NCI-H1694 (cell line): ENCODE measurements around the gene CLEC12A.
"Not testable (repeated sequence)": the region's sequence is repeated elsewhere in the genome, so short reads cannot be mapped to it uniquely, and the experiment has no call there.

Source experiments
- DNase-seq: peaks from one replicate; lab custom pipeline; 2025; lab: John Stamatoyannopoulos, UW

CLEC12A gene

DNA sequence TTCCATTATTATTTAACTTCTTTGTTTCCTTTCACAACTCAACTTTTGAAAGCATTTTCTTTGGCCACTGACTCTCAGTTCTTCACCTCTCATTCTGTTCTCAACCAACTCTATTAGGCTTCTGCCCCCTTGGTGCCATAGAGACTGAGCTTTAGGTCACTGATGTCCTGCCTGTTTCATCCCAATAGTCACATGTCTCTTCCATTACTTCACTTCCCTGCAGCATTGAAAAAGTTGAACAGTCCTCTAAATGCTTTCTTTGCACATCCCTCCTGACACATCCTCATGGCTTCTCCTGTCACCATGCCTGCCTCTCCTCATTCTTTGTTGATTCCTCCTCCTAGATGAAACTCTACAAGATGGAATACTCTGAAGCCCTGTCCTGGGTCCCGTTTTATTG, 2.7 kb downstream of the CLEC12A start:
- no peak for DNase-seq

DNA sequence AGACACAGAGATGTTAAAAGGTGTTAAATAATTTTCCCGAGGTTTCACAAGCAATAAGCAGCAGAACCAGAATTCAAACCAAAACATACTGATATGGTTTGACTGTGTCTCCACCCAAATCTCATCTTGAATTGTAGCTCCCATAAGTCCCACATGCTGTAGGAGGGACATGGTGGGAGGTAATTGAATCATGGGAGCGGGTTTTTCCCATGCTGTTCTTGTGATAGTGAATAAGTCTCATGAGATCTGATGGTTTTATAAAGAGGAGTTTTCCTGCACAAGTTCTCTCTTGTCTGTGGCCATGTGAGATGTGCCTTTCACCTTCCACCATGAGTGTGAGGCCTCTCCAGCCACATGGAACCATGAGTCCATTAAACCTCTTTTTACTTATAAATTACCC, 3.5 kb downstream of the CLEC12A start:
- not testable (repeated sequence) for DNase-seq

DNA sequence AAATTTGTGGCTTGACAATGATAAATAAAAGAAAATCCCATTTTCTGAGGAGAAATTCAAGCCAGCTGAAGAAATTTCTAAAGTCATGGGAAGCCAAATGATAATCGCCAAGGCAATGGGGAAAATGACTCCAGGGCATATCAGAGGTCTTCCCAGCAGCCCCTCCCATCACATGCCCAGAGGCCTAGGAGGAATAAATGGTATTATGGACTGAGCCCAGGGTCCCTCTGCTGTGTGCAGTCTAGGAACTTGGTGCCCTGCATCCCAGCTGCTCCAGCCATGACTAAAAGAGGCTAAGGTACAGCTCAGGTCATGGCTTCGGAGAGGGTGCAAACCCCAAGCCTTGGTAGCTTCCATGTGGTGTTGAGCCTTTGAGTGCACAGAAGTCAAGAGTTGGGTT, 4.4 kb downstream of the CLEC12A start:
- no peak for DNase-seq

DNA sequence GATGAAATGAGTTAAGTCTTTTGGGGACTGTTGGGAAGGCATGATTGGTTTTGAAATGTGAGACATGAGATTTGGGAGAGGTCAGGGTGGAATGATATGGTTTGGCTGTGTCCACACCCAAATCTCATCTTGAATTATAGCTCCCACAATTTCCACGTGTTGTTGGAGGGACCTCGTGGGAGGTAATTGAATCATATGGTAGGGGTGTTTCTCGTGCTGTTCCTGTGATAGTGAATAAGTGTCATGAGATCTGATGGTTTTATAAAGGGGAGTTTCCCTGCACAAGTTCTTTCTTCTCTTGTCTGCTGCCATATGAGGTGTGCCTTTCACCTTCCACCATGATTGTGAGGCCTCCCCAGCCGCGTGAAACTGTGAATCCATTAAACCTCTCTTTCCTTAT, 5.4 kb downstream of the CLEC12A start:
- DNase-seq = not testable (repeated sequence)

DNA sequence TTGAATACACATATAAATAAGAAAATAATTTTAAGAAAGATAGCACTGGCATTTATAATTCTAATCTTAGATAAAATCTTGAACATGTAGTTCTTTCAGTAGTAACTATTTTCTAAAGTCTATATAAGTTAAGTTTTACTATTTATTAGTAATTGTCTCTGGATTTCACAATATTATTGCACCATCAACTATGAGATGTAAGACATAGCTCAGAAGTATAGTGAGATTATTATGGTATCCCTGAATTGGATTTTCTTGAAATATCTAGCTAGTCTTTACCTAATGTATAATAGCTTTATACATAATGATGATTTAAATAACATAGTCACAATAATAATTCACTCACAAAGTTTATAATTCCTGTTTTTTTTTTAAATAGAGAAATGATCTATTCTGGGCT, 6.7 kb downstream of the CLEC12A start:
- no peak for DNase-seq

DNA sequence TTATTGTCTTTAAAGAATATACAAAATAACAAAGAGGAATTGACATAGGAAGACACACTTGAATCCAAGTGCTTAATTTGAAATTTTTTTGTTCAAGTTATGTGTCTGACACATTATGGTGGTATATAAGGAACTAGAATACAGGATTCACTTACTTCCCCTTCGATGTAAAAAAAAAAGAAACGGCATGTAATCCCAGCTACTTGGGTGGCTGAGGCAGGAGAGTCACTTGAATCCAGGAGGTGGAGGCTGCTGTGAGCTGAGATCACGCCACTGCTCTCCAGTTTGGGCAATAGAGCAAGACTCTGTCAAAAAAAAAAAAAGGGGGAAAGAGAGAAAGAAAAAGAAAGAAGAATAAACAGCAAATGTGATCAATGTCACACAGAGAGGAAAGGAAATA, 8.9 kb downstream of the CLEC12A start:
- DNase-seq = no peak

DNA sequence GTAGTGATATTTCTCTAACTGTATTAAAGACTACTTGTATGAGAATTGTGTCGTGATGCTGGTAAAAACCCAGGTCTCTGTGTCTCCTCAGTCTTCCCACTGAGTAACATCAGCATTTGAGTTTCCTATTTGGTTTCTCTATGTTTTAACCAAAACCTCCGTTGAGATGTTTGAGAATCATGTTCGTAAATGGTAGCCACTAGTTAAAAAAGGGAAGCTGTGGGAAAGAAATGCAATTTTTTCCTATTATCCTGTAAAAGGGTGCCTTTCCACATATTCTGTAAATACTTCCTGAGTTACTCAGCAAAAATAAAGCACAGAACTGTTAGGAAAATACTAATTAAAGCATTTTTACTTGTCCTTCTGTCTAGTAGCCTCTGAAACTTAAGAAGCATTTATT, 20.7 kb downstream of the CLEC12A start:
- no peak for DNase-seq

DNA sequence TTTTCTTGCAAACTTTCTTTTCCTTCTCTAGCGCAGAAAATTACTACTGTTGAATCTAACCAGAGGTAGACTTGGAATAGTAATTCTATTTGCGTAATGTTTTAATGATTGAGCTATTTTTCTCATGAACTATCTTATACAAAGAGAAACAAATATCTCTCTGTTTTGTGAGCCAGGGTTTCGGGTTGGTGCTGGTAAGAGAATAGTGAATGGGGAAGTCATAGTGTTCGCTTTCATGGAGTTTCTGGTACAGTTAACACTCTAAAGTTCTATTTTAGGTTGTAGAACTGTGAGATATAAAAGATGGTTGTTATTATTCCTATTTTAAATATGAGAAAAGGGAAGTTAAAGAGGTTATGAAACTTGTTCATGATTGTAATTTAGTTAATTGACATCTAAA, 21.1 kb downstream of the CLEC12A start:
- DNase-seq = no peak

DNA sequence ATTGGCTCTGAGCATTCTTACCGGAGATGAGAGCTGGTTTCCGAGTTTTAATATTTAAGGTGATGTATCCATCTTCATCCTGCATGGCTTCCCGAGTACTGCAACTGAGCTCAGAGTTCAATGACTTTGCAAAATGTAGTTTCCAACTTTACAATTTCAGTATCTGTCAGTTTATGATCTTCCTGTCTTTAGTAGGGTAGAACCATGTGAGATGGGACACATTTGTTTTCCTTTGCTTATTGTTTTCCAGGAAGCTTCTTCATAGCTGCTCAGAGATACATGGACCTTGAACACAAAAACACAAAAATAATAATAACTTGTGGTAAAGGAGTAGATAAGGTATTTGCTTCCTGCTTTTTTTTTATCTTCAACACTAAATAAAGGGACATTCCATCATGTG, 27.8 kb downstream of the CLEC12A start, which contains the start of gene CLEC1B:
Gene CLEC1B (minus strand): TSS at position 106 of the 400 bp plus-strand sequence. CDS start 21 bp downstream, at position 85.
- DNase-seq = no peak

DNA sequence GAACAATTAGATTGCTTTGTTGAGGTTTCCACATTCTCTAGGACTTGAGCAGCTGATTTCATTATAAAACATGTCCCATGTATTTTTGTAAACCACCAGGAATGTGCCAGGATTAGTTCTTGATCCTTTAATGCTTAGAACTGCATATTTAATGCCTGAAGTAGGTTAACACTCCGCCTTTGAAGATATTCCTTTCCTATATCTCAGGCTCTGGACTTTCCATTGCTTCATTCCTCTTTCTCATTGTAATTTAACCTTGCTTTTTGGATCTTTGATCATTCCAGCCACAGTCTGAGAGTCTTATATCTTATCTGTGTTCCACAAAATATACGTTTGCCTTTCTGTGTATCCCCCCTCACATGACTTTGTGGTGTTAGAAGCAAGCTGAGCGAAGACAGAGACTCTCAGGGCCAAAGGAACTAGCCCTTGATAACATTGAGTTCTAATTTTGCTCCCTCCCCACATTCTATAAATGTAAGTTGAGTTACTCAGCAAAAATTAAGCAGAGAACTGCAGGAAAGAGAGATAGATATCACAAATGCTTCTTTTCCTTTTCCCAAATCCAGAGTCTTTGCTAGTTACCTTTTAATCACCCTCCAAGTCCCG, 30.1 kb downstream of the CLEC12A start:
- no peak for DNase-seq

DNA sequence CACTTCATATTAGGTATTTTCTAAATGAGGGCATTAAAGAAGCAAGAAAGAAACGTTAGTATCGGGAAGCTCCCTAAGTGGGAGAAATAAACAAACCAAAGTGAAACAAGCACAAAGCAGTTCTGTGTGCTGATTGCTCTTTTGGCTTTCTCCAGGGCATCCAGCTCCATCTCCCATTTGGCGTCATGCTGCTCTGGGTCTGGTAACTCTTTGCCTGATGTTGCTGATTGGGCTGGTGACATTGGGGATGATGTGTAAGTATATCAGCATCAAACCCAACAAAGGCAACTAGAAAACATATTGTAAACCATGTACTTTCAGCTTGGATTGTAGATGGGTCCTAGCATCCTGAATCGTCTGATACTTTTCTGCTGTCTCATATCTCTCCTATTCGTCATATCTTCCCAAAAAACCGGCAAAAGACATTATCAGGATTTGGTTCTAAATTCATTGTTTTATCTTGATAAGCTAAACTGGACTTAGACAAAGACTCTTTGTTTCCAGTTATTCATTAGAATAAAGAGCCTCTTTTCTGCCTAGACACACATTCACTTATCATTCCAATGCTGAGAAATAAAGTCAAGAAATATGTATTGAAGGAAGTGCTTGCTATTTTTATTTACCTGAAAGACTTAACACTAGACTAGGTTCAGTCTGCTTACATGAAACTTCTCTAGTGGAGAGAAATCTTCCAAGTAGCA, 41.6 kb downstream of the CLEC12A start:
- no peak for DNase-seq

DNA sequence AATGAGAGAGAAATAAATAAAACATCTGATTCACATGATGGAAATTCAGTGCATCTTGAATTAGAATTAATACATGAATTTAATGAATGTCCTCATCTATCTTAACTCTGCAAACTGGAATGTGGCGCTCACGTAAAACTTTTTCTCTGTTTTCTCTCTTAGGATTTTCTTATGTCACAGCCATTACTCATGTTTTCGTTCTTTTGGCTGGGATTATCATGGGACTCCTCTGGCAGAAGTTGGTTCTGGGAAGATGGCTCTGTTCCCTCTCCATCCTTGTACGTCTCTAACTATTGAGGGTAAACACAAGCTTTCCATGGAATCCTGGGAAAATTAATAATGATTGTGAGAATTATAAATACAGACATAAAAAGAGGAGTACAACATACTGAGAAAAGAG, 44.2 kb downstream of the CLEC12A start:
- no peak for DNase-seq

DNA sequence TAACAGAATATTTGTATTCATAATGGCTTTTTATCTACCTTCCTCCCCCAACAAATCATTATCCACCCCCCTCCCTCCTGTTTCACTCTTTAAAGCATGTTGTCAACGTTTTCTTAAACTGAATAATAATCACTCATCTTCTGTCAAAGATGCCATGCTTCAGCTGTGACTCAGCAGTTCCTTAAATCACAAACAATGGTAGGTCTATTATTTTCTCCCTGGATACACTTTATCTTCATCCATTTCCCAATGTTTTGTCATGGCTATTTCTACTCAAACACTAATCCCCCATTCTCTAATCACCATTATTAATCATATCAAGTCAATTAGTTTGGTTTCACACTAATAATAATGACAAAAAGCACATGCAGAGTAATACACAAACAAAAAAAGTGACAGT, 45.7 kb downstream of the CLEC12A start:
- DNase-seq = no peak

DNA sequence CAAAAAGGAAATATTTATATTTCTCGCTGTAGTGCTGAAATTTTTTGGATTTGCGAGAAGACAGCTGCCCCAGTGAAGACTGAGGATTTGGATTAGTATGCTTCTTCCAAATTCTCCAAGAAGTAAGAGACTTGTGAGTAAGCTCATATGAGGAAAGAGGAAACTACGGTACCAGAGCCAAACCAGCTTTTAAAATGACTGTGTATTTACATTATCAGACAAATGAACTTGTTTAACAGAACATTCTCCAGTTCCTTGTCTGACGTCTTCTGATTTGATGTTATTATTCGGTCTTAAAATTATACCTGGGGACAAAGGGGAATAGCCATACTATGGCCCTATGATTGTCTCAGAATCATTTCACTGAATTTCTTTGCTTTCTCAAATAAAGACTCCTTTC, 47.2 kb downstream of the CLEC12A start:
- no peak for DNase-seq

DNA sequence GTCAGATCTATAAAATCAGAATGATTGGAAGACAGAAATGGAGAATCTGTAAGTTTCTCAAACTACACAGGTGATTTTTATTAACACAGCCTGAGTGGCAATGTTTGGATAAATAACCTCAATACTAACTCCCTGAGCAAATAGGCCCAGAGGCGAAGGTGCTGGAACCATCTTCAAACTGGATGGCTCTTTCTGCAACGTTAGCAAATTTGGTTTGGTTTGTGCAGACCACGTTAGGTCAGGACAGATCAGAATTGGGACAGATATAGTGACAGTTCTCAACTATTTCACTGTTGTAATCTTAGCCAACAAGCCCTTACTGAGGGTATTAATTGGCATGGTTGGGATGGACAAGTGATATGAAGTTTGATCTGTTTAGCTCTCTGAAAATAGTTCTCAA, 50.1 kb downstream of the CLEC12A start:
- no peak for DNase-seq

DNA sequence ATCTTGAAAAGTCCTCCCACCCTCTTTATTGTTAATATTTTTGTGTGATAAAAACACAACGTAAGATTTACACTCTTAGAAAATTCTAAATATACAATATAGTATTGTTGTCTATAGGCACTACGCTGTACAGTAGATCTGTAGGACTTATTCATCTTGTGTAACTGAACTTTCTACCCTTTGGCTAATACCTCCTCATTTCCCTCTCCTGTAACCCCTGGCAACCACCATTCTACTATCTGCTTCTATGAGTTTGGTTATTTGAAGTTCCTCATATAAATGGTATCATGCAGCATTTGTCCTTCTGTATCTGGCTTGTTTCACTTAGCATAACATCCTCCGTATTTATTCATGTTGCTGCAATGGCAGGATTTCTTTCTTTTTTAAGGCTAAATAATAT, 54.0 kb downstream of the CLEC12A start:
- DNase-seq = no peak

DNA sequence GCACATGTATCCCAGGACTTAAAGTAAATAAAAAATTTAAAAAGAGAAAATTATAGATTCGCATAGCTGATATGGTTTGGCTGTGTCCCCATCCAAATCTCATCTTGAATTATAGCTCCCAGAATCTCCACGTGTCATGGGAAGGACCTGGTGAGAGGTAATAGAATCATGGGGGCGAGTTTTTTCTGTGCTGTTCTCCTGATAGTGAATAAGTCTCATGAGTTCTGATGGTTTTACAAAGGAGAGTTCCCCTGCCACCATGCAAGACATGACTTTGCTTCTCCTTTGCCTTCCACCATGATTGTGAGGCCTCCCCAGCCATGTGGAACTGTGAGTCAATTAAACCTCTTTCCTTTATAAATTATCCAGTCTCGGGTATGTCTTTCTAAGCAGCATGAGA, 55.5 kb downstream of the CLEC12A start:
- not testable (repeated sequence) for DNase-seq

DNA sequence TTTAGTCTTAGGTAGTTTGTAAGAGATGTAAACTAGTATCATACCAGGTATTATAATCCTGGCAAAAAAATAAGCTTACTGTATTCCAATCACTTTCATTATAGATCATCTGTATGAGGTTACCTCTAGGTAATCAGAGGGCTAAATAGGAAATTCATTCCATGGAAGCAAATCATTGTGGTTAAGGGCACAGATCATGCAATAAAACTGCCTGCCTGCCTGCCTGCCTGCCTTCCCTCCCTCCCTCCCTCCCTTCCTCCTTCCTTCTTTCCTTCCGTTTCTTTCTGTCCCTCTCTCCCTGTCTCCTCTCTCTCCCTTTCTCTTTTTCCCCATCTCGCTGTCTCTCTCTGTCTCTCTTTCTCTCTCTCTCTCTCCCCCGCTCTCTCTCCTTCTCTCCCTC, 56.1 kb downstream of the CLEC12A start:
- no peak for DNase-seq

DNA sequence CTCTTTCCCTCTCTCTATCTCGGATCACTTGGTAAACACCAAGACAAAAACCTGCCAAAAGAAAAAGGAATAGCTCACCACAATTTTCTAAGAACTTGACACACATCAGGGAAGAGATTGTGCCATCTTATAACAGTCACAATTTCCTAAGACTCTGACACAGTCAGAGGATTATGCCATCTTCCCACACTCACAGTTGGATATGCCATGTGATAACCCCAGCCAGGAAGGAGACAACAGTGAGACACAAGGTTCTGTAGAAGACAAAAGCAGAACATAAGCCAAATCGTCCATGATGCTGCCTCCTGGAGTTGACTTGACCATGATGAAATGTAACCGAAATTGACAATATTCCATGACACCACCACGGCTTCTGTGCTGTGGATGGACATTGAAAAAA, 56.5 kb downstream of the CLEC12A start:
- no peak for DNase-seq

DNA sequence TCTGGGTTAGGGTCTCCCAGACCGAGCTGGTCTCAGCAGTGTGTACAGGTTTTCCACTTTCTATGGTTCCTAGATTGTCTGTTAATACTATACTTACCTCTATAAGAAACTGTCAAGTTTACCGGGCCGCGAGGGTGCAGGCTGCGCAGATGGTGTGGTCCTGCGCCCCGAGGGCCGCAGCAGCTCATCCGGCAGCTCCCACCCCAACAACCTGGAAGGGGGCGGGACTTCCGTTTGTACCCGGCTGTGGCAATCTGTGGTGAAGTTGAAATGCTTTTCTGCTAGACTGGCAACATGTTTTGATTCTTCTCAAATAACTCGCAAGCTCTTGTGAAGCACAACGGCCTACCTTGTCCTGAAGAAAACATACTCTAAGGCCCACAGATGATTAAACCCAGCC, 59.2 kb downstream of the CLEC12A start, which contains the start of gene CLEC9A:
Gene CLEC9A (plus strand): TSS at position 237 of the 400 bp plus-strand sequence. CDS start 22,006 bp downstream, outside the sequence.
- no peak for DNase-seq

DNA sequence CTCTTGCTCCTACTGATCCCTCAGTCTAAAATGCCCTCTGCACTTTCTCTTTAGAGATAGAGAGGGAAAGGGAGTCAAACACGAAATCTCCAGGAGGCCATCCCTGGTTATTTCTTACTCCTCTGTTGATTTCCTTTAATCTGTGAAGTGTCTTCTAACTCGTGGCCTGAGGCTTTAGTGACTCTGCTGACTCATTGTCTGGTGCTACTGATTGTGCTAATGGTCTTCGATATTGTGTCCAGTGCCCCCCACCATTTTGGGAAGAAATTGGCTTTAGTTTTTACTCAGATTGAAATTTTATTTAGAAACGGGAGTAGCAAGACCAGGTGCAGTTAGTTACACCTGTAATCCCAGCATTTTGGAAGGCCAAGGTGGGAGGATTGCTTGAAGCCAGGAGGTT, 60.1 kb downstream of the CLEC12A start:
- no peak for DNase-seq

DNA sequence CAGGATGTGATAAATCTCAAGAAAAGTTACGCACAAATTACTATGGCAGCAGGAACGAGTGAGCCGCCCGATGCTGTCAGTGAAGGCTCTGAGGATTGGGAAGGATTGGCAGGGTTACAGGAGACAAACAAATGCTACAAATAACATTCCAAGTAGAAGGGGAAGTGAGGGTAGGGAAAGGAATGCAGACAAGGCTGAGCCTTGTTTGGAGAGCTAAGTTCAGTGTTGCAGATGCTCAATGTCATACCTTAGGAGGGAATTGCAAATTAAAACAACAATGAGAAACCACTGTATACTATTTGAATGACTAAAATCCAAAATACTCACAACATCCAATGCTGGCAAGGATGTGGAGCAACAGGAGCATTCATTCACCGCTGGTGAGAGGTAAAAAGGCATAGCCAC, 60.6 kb downstream of the CLEC12A start:
- DNase-seq = no peak

DNA sequence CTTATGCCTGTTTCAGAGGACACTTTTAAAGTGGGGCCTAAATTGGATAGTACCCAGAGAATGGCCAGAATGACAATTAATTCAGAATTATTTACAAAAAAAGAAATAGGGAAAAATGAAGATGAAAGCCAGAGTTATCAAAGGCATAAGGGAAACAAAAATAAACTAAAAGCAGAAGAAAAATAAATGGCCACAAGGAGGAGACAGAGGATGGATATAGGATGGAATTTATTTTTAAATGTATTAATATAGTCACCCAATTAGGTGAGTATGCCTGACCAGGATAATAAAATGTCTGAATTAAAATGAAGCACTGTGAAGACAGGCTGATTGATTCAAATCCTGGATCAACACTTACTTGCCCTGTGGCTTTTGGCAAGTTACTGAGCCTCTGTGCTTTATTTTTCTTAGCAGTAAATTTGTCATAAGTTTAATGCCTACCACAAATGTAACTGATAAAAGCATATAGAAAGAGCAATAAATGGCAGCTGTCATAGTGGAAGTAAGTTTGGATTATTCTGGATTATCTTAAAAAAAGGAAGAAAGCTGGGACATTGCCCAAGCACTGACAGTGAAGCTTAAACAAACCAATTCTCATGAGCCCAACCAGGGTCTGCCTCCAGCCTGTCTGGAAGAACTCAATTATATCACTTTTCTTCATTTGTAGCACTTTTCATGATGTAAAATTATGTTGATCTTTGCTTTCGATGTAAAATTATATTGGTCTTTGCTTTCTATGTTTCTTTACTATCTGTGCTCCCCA, 62.8 kb downstream of the CLEC12A start:
- no peak for DNase-seq
